HCT116 (cell line): ENCODE results near the gene ABHD12. TPM values are rescaled to one million over a fixed set of nuclear protein-coding genes. Genes with fewer than 3 reads are reported as not detected.

Experiments
- ATAC-seq: fragments of 200-7000 bp; cut with Tn5 transposase; 2 replicates; pipeline ENCODE4 v1.9.1; 2020; ENCODE audit warnings: mild to moderate bottlenecking, moderate library complexity
- BruUV-seq: library from RNA; stranded (reverse); fragments of 400-500 nt; replicated peaks from 2 replicates; lab custom pipeline; 2021; lab: Mats Ljungman, UMichigan
- CTCF ChIA-PET: fragments of 300-600 bp; sonication (Branson Sonifier 250); formaldehyde crosslinking; loops from one replicate; lab custom pipeline; 2021; ENCODE audit warnings: antibody characterized with exemption; lab: Charles Lee
- POLR2A ChIA-PET: fragments of 300-600, 350-600 bp; sonication (Branson Sonifier 250); formaldehyde crosslinking; loops from one replicate; lab custom pipeline; 2021; ENCODE audit warnings: antibody characterized with exemption; lab: Charles Lee
- RAD21 ChIA-PET, 2 experiments: fragments of 300-600 bp; sonication (Branson Sonifier 250); formaldehyde crosslinking; loops; one replicate each; lab custom pipeline; 2023; ENCODE audit warnings: low total read pairs in 2 of 2; ENCODE audit not compliant: uncharacterized antibody in 2 of 2, unreplicated experiment in 2 of 2, low non-redundant PET in 1 of 2; lab: Charles Lee
- DNase-seq: peaks from one replicate; pipeline ENCODE4 v3.0.0-alpha.2; 2010; ENCODE audit warnings: low read depth, low spot score
- H2AFZ ChIP-seq: fragments of 200-600 bp; shearing (Covaris generic), sonication (generic); 2 replicates; pipeline ENCODE4 v1.6.1; 2017; ENCODE audit warnings: low read depth, mixed run types, mixed read lengths, antibody characterized with exemption, low read length; ENCODE audit not compliant: poor library complexity, severe bottlenecking
- H3K27ac ChIP-seq: 2 replicates; pipeline ENCODE4 v1.5.1; 2012; ENCODE audit warnings: low read depth, low read length
- H3K27me3 ChIP-seq: fragments of 200-600 bp; sonication (generic); 2 replicates; pipeline ENCODE4 v1.6.1; 2016; ENCODE audit warnings: mixed run types, low read length, mixed read lengths; ENCODE audit not compliant: insufficient read depth
- H3K36me3 ChIP-seq, 2 experiments: fragments of 200-500 bp in 1 of 2; fragments of 200-600 bp in 1 of 2; sonication (Bioruptor generic) in 1 of 2; sonication (generic) in 1 of 2; 2 replicates each; pipeline versions ENCODE4 v1.5.1 to v1.6.1; 2014 to 2016; ENCODE audit warnings: low read length in 2 of 2, inconsistent platforms in 1 of 2, mixed read lengths in 1 of 2, mixed run types in 1 of 2; ENCODE audit not compliant: insufficient read depth in 2 of 2, control insufficient read depth in 1 of 2
- H3K4me1 ChIP-seq, 2 experiments: fragments of 200-600 bp in 1 of 2; sonication (generic) in 1 of 2; 2 replicates each; pipeline versions ENCODE4 v1.5.1 to v1.6.1; 2012 to 2017; ENCODE audit warnings: low read length in 2 of 2, inconsistent platforms in 1 of 2, mild to moderate bottlenecking in 1 of 2, mixed read lengths in 1 of 2, mixed run types in 1 of 2, moderate library complexity in 1 of 2; ENCODE audit not compliant: insufficient read depth in 2 of 2, control insufficient read depth in 1 of 2
- H3K4me2 ChIP-seq: fragments of 200-600 bp; sonication (generic); 2 replicates; pipeline ENCODE4 v1.6.1; 2017; ENCODE audit warnings: mixed run types, low read length, mixed read lengths
- H3K4me3 ChIP-seq, 2 experiments: fragments of 200-600 bp in 1 of 2; sonication (generic) in 1 of 2; replicated peaks in 1 of 2; 2 replicates each; pipeline ENCODE4 v1.5.1; 2011 to 2016; ENCODE audit warnings: low read length in 2 of 2, control low read depth in 1 of 2, low read depth in 1 of 2, mild to moderate bottlenecking in 1 of 2, mixed read lengths in 1 of 2, mixed run types in 1 of 2
- H3K79me2 ChIP-seq: fragments of 200-600 bp; sonication (generic); 2 replicates; pipeline ENCODE4 v1.6.1; 2017; ENCODE audit warnings: mild to moderate bottlenecking, mixed run types, low read length, moderate library complexity, mixed read lengths; ENCODE audit not compliant: insufficient read depth
- H3K9ac ChIP-seq: fragments of 200-600 bp; sonication (generic); 2 replicates; pipeline ENCODE4 v1.6.1; 2016; ENCODE audit warnings: low read length, mixed read lengths
- H3K9me2 ChIP-seq: fragments of 200-600 bp; sonication (generic), shearing (Covaris generic); 2 replicates; pipeline ENCODE4 v1.6.1; 2017; ENCODE audit warnings: mixed run types, mild to moderate bottlenecking, moderate library complexity; ENCODE audit not compliant: insufficient read depth
- H3K9me3 ChIP-seq, 2 experiments: fragments of 200-500 bp in 1 of 2; fragments of 200-600 bp in 1 of 2; sonication (Bioruptor generic) in 1 of 2; sonication (generic) in 1 of 2; 2 replicates each; pipeline ENCODE4 v1.6.1; 2014 to 2017; ENCODE audit warnings: low read length in 2 of 2, mixed read lengths in 2 of 2, inconsistent platforms in 1 of 2, low read depth in 1 of 2, mild to moderate bottlenecking in 1 of 2, mixed run types in 1 of 2, moderate library complexity in 1 of 2; ENCODE audit not compliant: control insufficient read depth in 1 of 2, insufficient read depth in 1 of 2
- H4K20me1 ChIP-seq: fragments of 200-600 bp; sonication (generic), shearing (Covaris generic); 2 replicates; pipeline ENCODE4 v1.6.1; 2017; ENCODE audit warnings: mixed run types, mild to moderate bottlenecking, moderate library complexity; ENCODE audit not compliant: insufficient read depth
- CTCF ChIP-seq, 3 experiments: fragments of 200-600 bp in 1 of 3; sonication (generic) in 1 of 3; IDR thresholded peaks in 2 of 3; conservative IDR thresholded peaks in 1 of 3; 2 replicates each; pipeline ENCODE4 v1.5.1; 2012 to 2017; ENCODE audit warnings: low read depth in 2 of 3, low read length in 2 of 3, antibody characterized with exemption in 1 of 3, borderline replicate concordance in 1 of 3, control low read depth in 1 of 3, mild to moderate bottlenecking in 1 of 3, mixed read lengths in 1 of 3, mixed run types in 1 of 3, moderate library complexity in 1 of 3; ENCODE audit not compliant: insufficient read depth in 1 of 3
- FOSL1 ChIP-seq: IDR thresholded peaks from 2 replicates; pipeline ENCODE4 v1.6.1; 2012; ENCODE audit warnings: low read depth
- JUND ChIP-seq: IDR thresholded peaks from 2 replicates; pipeline ENCODE4 v1.6.1; 2012
- POLR2AphosphoS5 ChIP-seq: IDR thresholded peaks from 2 replicates; pipeline ENCODE4 v1.6.1; 2011; ENCODE audit warnings: mild to moderate bottlenecking, low read depth, low read length, moderate library complexity
- RAD21 ChIP-seq: IDR thresholded peaks from 2 replicates; pipeline ENCODE4 v1.6.1; 2012; ENCODE audit warnings: low read depth, mild to moderate bottlenecking
- REST ChIP-seq: IDR thresholded peaks from 2 replicates; pipeline ENCODE4 v1.6.1; 2012; ENCODE audit warnings: low read depth
- SIN3A ChIP-seq: IDR thresholded peaks from 2 replicates; pipeline ENCODE4 v1.6.1; 2012; ENCODE audit warnings: low read depth
- SRF ChIP-seq: IDR thresholded peaks from 2 replicates; pipeline ENCODE4 v1.6.1; 2012; ENCODE audit warnings: low read depth
- YY1 ChIP-seq: IDR thresholded peaks from 2 replicates; pipeline ENCODE4 v1.6.1; 2011; ENCODE audit warnings: low read length, low read depth, moderate library complexity, mild to moderate bottlenecking; ENCODE audit not compliant: insufficient replicate concordance; ENCODE audit errors: extremely low read depth
- ZBTB33 ChIP-seq: IDR thresholded peaks from 2 replicates; pipeline ENCODE4 v1.6.1; 2011; ENCODE audit warnings: mild to moderate bottlenecking, low read length, moderate library complexity; ENCODE audit not compliant: insufficient replicate concordance; ENCODE audit errors: extremely low read depth
- intact Hi-C: fragments of 100-400 bp; cut with micrococcal nuclease; formaldehyde crosslinking; loops from 2 replicates; pipeline ENCODE4 v1.10.0; 2022
- total RNA-seq: library from RNA; stranded (reverse); gene quantifications from one replicate; pipeline ENCODE4 v1.2.1, GENCODE V29; 2021; ENCODE audit not compliant: unreplicated experiment

ABHD12 gene
- total RNA-seq, 1 experiment from 2014 or later: 31.7 TPM

- peaks cover 0 to 9% of the 10 kb centered on the region in 2 experiments; a peak in 1 of 4 replicates for H3K4me1 ChIP-seq
- H3K9me2 ChIP-seq: no peaks in the 10 kb centered on the region
- no peaks in the 10 kb centered on the region for H3K27me3 ChIP-seq
- no peaks in the 10 kb centered on the region for H3K9me3 ChIP-seq
- peak; percentile 38; the same call in 1 of the 2 replicates for ATAC-seq
- H3K4me2 ChIP-seq: no peak overlapping the region
- H3K27ac ChIP-seq: no peak overlapping the region
- no peaks in the 10 kb centered on the region for H4K20me1 ChIP-seq
- no peak overlapping the region for H3K4me3 ChIP-seq
- no peak overlapping the region for H2AFZ ChIP-seq
- intact Hi-C loops: loop anchor here (5.0 kb wide), 1 partner anchor 426 kb away; the partner anchor contains the start of gene APMAP
- H3K36me3 ChIP-seq: peaks cover 18 to 37% of the 10 kb centered on the region in 2 experiments; a peak in 3 of 4 replicates
- POLR2A ChIA-PET: no interaction called here
- CTCF ChIA-PET: no interaction called here
- TF ChIP-seq ZBTB33 (no peak), POLR2AphosphoS5 (no peak), FOSL1 (no peak), YY1 (no peak), SIN3A (no peak), JUND (no peak), SRF (no peak), RAD21 (no peak), REST (no peak), CTCF (IDR thresholded peaks at IDR 0.05 in 2 of 3, conservative IDR thresholded peaks at IDR 0.05 in 1 of 3; ENCODE audit: borderline replicate concordance in 1 of 3, insufficient read depth in 1 of 3, low read depth in 2 of 3, low read length in 2 of 3) (no peak)
- H3K79me2 ChIP-seq: peaks cover 44% of the 10 kb centered on the region
- no TSS peak for BruUV-seq
- no peak overlapping the region for H3K9ac ChIP-seq
- no peak for DNase-seq
- RAD21 ChIA-PET: no interaction called here
Measured at GRCh38 chr20:25418776-25419175, 28.1 kb upstream of the ABHD12 start.
